K562 (cell line): ENCODE data around the gene MT1E. TPM values are rescaled to one million over a fixed set of nuclear protein-coding genes. Genes with fewer than 3 reads are reported as not detected.

ENCODE experiments used
- ATAC-seq: fragments of 200-7000 bp; cut with Tn5 transposase; 3 replicates; pipeline ENCODE4 v1.9.1; 2020; ENCODE audit warnings: moderate library complexity
- BruUV-seq: library from RNA; stranded (reverse); fragments of 400-500 nt; replicated peaks from 2 replicates; lab custom pipeline; 2021; lab: Mats Ljungman, UMichigan
- CTCF ChIA-PET: fragments of 300-600 bp; formaldehyde crosslinking; extraction: SDS; loops from one replicate; lab custom pipeline; 2021; ENCODE audit warnings: low intra/inter-chr PET ratio; lab: Yijun Ruan, JAX
- POLR2A ChIA-PET: fragments of 300-600, 350-650 bp; sonication (Branson Sonifier 250); formaldehyde crosslinking; extraction: SDS; loops from one replicate; lab custom pipeline; 2021; ENCODE audit warnings: antibody characterized with exemption, inconsistent platforms; lab: Yijun Ruan, JAX
- DNase-seq, 4 experiments: peaks; one replicate each; pipeline versions ENCODE4 v3.0.0 to v3.0.0-alpha.2; 2011 to 2018; ENCODE audit warnings: low spot score in 3 of 4, mixed read lengths in 3 of 4; ENCODE audit errors: extremely low read depth in 1 of 4
- FAIRE-seq: peaks from 2 replicates; lab custom pipeline; 2011; peaks lifted over from hg19 to GRCh38; lab: Jason Lieb, UNC
- H2AFZ ChIP-seq: 2 replicates; pipeline ENCODE4 v1.6.0; 2011; ENCODE audit warnings: low read depth, low read length, control low read depth, inconsistent platforms
- H3K27ac ChIP-seq: fragments of 200-600 bp; 3 replicates; pipeline ENCODE4 v1.8.0; 2011; ENCODE audit warnings: low read depth, mild to moderate bottlenecking, control low read depth, inconsistent platforms, low read length, moderate library complexity, mixed read lengths; ENCODE audit errors: extremely low read depth
- H3K27me3 ChIP-seq, 2 experiments: fragments of 300-600 bp in 1 of 2; 2 replicates in 1 of 2; 3 replicates in 1 of 2; pipeline versions ENCODE4 v1.6.0 to v1.8.0; 2011; ENCODE audit warnings: inconsistent platforms in 2 of 2, low read length in 2 of 2, mild to moderate bottlenecking in 1 of 2, mixed read lengths in 1 of 2, moderate library complexity in 1 of 2; ENCODE audit not compliant: control insufficient read depth in 2 of 2, insufficient read depth in 2 of 2
- H3K36me3 ChIP-seq: fragments of 300-600 bp; 3 replicates; pipeline ENCODE4 v1.8.0; 2011; ENCODE audit warnings: mild to moderate bottlenecking, low read length, inconsistent platforms; ENCODE audit not compliant: control insufficient read depth, insufficient read depth
- H3K4me1 ChIP-seq, 2 experiments: fragments of 200-600 bp in 1 of 2; replicated peaks in 1 of 2; 2 replicates in 1 of 2; 3 replicates in 1 of 2; pipeline versions ENCODE4 v1.5.1 to v1.8.0; 2011; ENCODE audit warnings: inconsistent platforms in 2 of 2, low read length in 2 of 2, mild to moderate bottlenecking in 1 of 2, mixed read lengths in 1 of 2, moderate library complexity in 1 of 2; ENCODE audit not compliant: control insufficient read depth in 2 of 2, insufficient read depth in 2 of 2
- H3K4me2 ChIP-seq: 2 replicates; pipeline ENCODE4 v1.6.1; 2011; ENCODE audit warnings: low read length, control low read depth, inconsistent platforms, mixed read lengths; ENCODE audit not compliant: insufficient read depth
- H3K4me3 ChIP-seq: fragments of 200-600 bp; sonication (generic), shearing (Covaris generic); 2 replicates; pipeline ENCODE4 v1.5.1; 2016; ENCODE audit warnings: control low read depth, inconsistent platforms
- H3K79me2 ChIP-seq: fragments of 200-600 bp; 3 replicates; pipeline ENCODE4 v1.8.0; 2011; ENCODE audit warnings: low read length, inconsistent platforms; ENCODE audit not compliant: control insufficient read depth, insufficient read depth
- H3K9ac ChIP-seq, 2 experiments: 2 replicates each; pipeline versions ENCODE4 v1.6.0 to v1.6.1; 2011; ENCODE audit warnings: low read depth in 2 of 2, low read length in 2 of 2, control low read depth in 1 of 2, inconsistent platforms in 1 of 2, mild to moderate bottlenecking in 1 of 2, mixed read lengths in 1 of 2; ENCODE audit not compliant: insufficient read depth in 1 of 2
- H3K9me1 ChIP-seq: one replicate; pipeline ENCODE4 v1.6.0; 2011; ENCODE audit warnings: inconsistent platforms, mild to moderate bottlenecking, low read length, moderate library complexity; ENCODE audit not compliant: control insufficient read depth, insufficient read depth
- H3K9me3 ChIP-seq: replicated peaks from 2 replicates; pipeline ENCODE4 v1.5.1; 2011; ENCODE audit warnings: low read depth, low read length, inconsistent platforms; ENCODE audit not compliant: control insufficient read depth, insufficient read depth
- H4K20me1 ChIP-seq: replicated peaks from 2 replicates; pipeline ENCODE4 v1.6.1; 2011; ENCODE audit warnings: low read length, inconsistent platforms, mixed read lengths; ENCODE audit not compliant: control insufficient read depth, insufficient read depth
- CBFA2T3 ChIP-seq: fragments of 450-650 bp; IDR thresholded peaks from 2 replicates; pipeline ENCODE4 v1.6.1; 2017
- CREM ChIP-seq: IDR thresholded peaks from 2 replicates; pipeline ENCODE4 v1.6.1; 2014; ENCODE audit warnings: antibody characterized with exemption, low read depth
- HLTF ChIP-seq: fragments of 450-650 bp; IDR thresholded peaks from 2 replicates; pipeline ENCODE4 v1.6.1; 2016
- L3MBTL2 ChIP-seq: fragments of 450-650 bp; IDR thresholded peaks from 2 replicates; pipeline ENCODE4 v1.6.1; 2016; ENCODE audit warnings: mild to moderate bottlenecking, moderate library complexity
- MEF2D ChIP-seq: conservative IDR thresholded peaks from 2 replicates; pipeline ENCODE4 v1.6.1; 2016; ENCODE audit warnings: low read depth, missing genetic modification characterization, missing compliant biosample characterization
- MEIS2 ChIP-seq: fragments of 450-650 bp; IDR thresholded peaks from 2 replicates; pipeline ENCODE4 v1.6.1; 2014; ENCODE audit warnings: mild to moderate bottlenecking; ENCODE audit not compliant: partially characterized antibody
- MYC ChIP-seq, 2 experiments: fragments of 250-450 bp in 1 of 2; sonication (Bioruptor Pico) in 1 of 2; IDR thresholded peaks; 2 replicates each; pipeline versions ENCODE4 v1.5.1 to v1.6.1; 2012 to 2021; ENCODE audit warnings: low read depth in 2 of 2, borderline replicate concordance in 1 of 2, improper control_type of control experiment in 1 of 2, low read length in 1 of 2, mild to moderate bottlenecking in 1 of 2, moderate library complexity in 1 of 2
- PCBP2 ChIP-seq: fragments of 200-400 bp; formaldehyde crosslinking; IDR thresholded peaks from 2 replicates; pipeline ENCODE4 v1.6.1; 2018; ENCODE audit warnings: low read length, low read depth, mild to moderate bottlenecking, moderate library complexity; ENCODE audit not compliant: poor library complexity, severe bottlenecking
- PRMT5 ChIP-seq: sonication (generic); formaldehyde crosslinking; IDR thresholded peaks from 2 replicates; pipeline ENCODE4 v1.5.0; 2020; ENCODE audit warnings: missing genetic modification reagents
- PRPF4 ChIP-seq: fragments of 200-400 bp; formaldehyde crosslinking; IDR thresholded peaks from one replicate; pipeline ENCODE4 v1.6.1; 2017; ENCODE audit warnings: low read length, low read depth, mild to moderate bottlenecking; ENCODE audit not compliant: insufficient read depth, poor library complexity, severe bottlenecking
- PTBP1 ChIP-seq: fragments of 200-400 bp; formaldehyde crosslinking; IDR thresholded peaks from 2 replicates; pipeline ENCODE4 v1.6.1; 2017; ENCODE audit warnings: low read depth, low read length
- RBM39 ChIP-seq: fragments of 200-400 bp; formaldehyde crosslinking; optimal IDR thresholded peaks from 2 replicates; pipeline ENCODE3; 2018; ENCODE audit warnings: low read depth, low read length
- SMARCA4 ChIP-seq: fragments of 450-650 bp; IDR thresholded peaks from 2 replicates; pipeline ENCODE4 v1.6.1; 2016
- TRIM24 ChIP-seq, 2 experiments: fragments of 450-650 bp; IDR thresholded peaks; 2 replicates each; pipeline ENCODE4 v1.6.1; 2016
- ZNF133 ChIP-seq: fragments of 250-450 bp; sonication (Bioruptor Pico); IDR thresholded peaks from 2 replicates; pipeline ENCODE4 v1.4.0; 2020; ENCODE audit warnings: mild to moderate bottlenecking
- ZNF23 ChIP-seq: fragments of 250-450 bp; sonication (Bioruptor Pico); IDR thresholded peaks from 2 replicates; pipeline ENCODE4 v1.4.0; 2020; ENCODE audit warnings: mild to moderate bottlenecking
- ZNF707 ChIP-seq: fragments of 250-450 bp; sonication (Bioruptor Pico); conservative IDR thresholded peaks from 2 replicates; pipeline ENCODE4 v1.8.0; 2022; ENCODE audit warnings: inconsistent platforms, mild to moderate bottlenecking, moderate library complexity
- ZNF75A ChIP-seq: fragments of 450-650 bp; formaldehyde crosslinking; IDR thresholded peaks from 2 replicates; pipeline ENCODE4 v1.4.0; 2020; ENCODE audit warnings: mild to moderate bottlenecking
- ZNF76 ChIP-seq: fragments of 250-450 bp; sonication (Bioruptor Pico); IDR thresholded peaks from 2 replicates; pipeline ENCODE4 v1.4.0; 2020; ENCODE audit warnings: mild to moderate bottlenecking, moderate library complexity, borderline replicate concordance
- WGBS: fragments of 100-300 bp; shearing (Covaris generic); methylation state at CpG from one replicate; pipeline ENCODE4 v1.1.6; 2016; ENCODE audit warnings: low coverage, mixed read lengths; ENCODE audit not compliant: insufficient coverage; ENCODE audit errors: missing lambda C conversion rate; 5-methylcytosine and 5-hydroxymethylcytosine counted together
- in situ Hi-C: fragments of 300-500 bp; cut with MboI; formaldehyde crosslinking; loops from 4 replicates; pipeline ENCODE4 v1.15.0; 2018; ENCODE audit warnings: inconsistent platforms, mixed read lengths
- intact Hi-C: fragments of 100-400 bp; cut with micrococcal nuclease; formaldehyde crosslinking; loops from 2 replicates; pipeline ENCODE4 v1.14.2; 2022
- polyA plus RNA-seq, 8 experiments: library from polyadenylated mRNA; depleted of rRNA in 4 of 8; stranded (reverse) in 5 of 8; unstranded in 3 of 8; fragments of >200 nt; fragmentation: Nextera tagmentation in 2 of 8; fragmentation: Illumina TruSeq in 1 of 8; extraction: Ambion mirVana in 2 of 8; extraction: Trizol in 1 of 8; gene quantifications; 2 replicates each; pipeline versions ENCODE4 v1.2.1 to v1.2.3, GENCODE V29; 2011 to 2014; ENCODE audit warnings: inconsistent platforms in 1 of 8, missing spikeins in 1 of 8
- total RNA-seq, 7 experiments: library from RNA; depleted of rRNA in 6 of 7; stranded (reverse); fragments of >200 nt in 6 of 7; fragmentation: Illumina TruSeq in 2 of 7; extraction: Trizol in 2 of 7; gene quantifications; 2 replicates each; pipeline versions ENCODE4 v1.2.1 to v1.2.3, GENCODE V29; 2011 to 2021; ENCODE audit warnings: low replicate concordance in 1 of 7
- TF ChIP-seq, protein P1 (sequence below), 2 experiments: IDR thresholded peaks; 2 replicates each; pipeline ENCODE4 v1.6.1; 2012; ENCODE audit warnings: improper control_type of control experiment in 2 of 2, low read depth in 2 of 2, low read length in 2 of 2, borderline replicate concordance in 1 of 2
- TF ChIP-seq, protein P2 (sequence below): fragments of 250-450 bp; sonication (Bioruptor Pico); IDR thresholded peaks from 2 replicates; pipeline ENCODE4 v1.4.0; 2020

Gene MT1E
- total and polyA plus RNA-seq, 9 of the 15 experiments (the other 6 are each of a cell fraction or from before 2014, with no cell fraction given), result 0.29 to 0.81 (median 0.46) TPM; not detected in 3

- Histone ChIP-seq H3K79me2 (no peaks in the 10 kb centered on the region), H3K4me2 (peak overlapping the region; percentile 78), H3K4me1 (peaks cover 27 to 29% of the 10 kb centered on the region in 2 experiments), H3K9me1 (no peaks in the 10 kb centered on the region), H3K27me3 (no peaks in the 10 kb centered on the region), H3K4me3 (peak overlapping the region; percentile 47), H3K9ac (peak overlapping the region; percentile 32 to 37; a peak in 3 of 4 replicates), H3K27ac (peak overlapping the region; percentile 27; the same call in 1 of the 3 replicates), H3K9me3 (no peaks in the 10 kb centered on the region), H2AFZ (peak overlapping the region; percentile 97), H3K36me3 (no peaks in the 10 kb centered on the region), H4K20me1 (no peaks in the 10 kb centered on the region)
- peak in 2 of 4 experiments; percentile 51 to 66 for DNase-seq
- FAIRE-seq, result peak; percentile 63
- peak; percentile 31 for ATAC-seq
- no TSS peak for BruUV-seq
- POLR2A ChIA-PET, result interaction anchor here (0.6 to 0.8 kb wide), 3 partner anchors 14 to 28 kb away, joined by 3 read pairs; no protein-coding TSS in a partner anchor
- intact Hi-C loops (no loop called here), in situ Hi-C loops (no loop called here)
- CTCF ChIA-PET, result no interaction called here
- 2% methylated on average over 6 of the region's 6 CpGs for WGBS
- 0 out of 2 replicates have a peak, but pooled peaks have one; percentile 18 for TF ChIP-seq SMARCA4
- TF ChIP-seq ZNF133 (CRISPR knock-in tag), result no peak
- no peak for TF ChIP-seq CBFA2T3
- no peak for TF ChIP-seq RBM39
- TF ChIP-seq CREM, result no peak
- no peak for TF ChIP-seq ZNF75A (CRISPR knock-in tag)
- TF ChIP-seq MEF2D, result no peak
- TF ChIP-seq PRMT5 (CRISPR knock-in tag), result no peak
- no peak for TF ChIP-seq TRIM24 (IDR thresholded peaks at IDR 0.05)
- no peak for TF ChIP-seq HLTF
- TF ChIP-seq, protein P1, sequence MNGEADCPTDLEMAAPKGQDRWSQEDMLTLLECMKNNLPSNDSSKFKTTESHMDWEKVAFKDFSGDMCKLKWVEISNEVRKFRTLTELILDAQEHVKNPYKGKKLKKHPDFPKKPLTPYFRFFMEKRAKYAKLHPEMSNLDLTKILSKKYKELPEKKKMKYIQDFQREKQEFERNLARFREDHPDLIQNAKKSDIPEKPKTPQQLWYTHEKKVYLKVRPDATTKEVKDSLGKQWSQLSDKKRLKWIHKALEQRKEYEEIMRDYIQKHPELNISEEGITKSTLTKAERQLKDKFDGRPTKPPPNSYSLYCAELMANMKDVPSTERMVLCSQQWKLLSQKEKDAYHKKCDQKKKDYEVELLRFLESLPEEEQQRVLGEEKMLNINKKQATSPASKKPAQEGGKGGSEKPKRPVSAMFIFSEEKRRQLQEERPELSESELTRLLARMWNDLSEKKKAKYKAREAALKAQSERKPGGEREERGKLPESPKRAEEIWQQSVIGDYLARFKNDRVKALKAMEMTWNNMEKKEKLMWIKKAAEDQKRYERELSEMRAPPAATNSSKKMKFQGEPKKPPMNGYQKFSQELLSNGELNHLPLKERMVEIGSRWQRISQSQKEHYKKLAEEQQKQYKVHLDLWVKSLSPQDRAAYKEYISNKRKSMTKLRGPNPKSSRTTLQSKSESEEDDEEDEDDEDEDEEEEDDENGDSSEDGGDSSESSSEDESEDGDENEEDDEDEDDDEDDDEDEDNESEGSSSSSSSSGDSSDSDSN (IDR thresholded peaks at IDR 0.05; ENCODE audit: borderline replicate concordance in 1 of 2, low read depth in 2 of 2, low read length in 2 of 2), result no peak
- TF ChIP-seq PTBP1, result no peak
- peak; percentile 25; the same call in 1 of the 2 replicates for TF ChIP-seq MYC (IDR thresholded peaks at IDR 0.05; ENCODE audit: low read depth, low read length)
- no peak for TF ChIP-seq MYC (CRISPR knock-in tag; IDR thresholded peaks at IDR 0.05; ENCODE audit: borderline replicate concordance, low read depth)
- no peak for TF ChIP-seq ZNF23 (CRISPR knock-in tag)
- TF ChIP-seq PCBP2, result no peak
- no peak for TF ChIP-seq ZNF707 (CRISPR knock-in tag)
- TF ChIP-seq MEIS2, result no peak
- no peak for TF ChIP-seq L3MBTL2
- TF ChIP-seq, protein P2, sequence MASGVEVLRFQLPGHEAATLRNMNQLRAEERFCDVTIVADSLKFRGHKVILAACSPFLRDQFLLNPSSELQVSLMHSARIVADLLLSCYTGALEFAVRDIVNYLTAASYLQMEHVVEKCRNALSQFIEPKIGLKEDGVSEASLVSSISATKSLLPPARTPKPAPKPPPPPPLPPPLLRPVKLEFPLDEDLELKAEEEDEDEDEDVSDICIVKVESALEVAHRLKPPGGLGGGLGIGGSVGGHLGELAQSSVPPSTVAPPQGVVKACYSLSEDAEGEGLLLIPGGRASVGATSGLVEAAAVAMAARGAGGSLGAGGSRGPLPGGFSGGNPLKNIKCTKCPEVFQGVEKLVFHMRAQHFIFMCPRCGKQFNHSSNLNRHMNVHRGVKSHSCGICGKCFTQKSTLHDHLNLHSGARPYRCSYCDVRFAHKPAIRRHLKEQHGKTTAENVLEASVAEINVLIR (CRISPR knock-in tag), result no peak
- TF ChIP-seq ZNF76, result no peak
- TF ChIP-seq PRPF4, result no peak
Observed at GRCh38 chr16:56609463-56609921, 16.1 kb upstream of the MT1E start.
